Gastroesophageal sphincter (tissue), 4 donors: ENCODE data around the gene GPD1. TPM values are rescaled to one million over a fixed set of nuclear protein-coding genes. Genes with fewer than 3 reads are reported as not detected.

ENCODE experiments used
- ATAC-seq: fragments of 150-250 bp; one replicate; pipeline ENCODE4 v1.9.1; 2016; ENCODE audit warnings: mild to moderate bottlenecking, moderate library complexity
- H3K27ac ChIP-seq, 4 donors: fragments of 200-600 bp; sonication (generic) in 3 of 4; 1 replicate in 3 of 4; 2 replicates in 1 of 4; pipeline ENCODE4 v1.5.1; 2016 to 2019
- H3K27me3 ChIP-seq: fragments of 200-600 bp; sonication (generic); one replicate; pipeline ENCODE4 v1.5.1; 2019
- H3K36me3 ChIP-seq, 2 donors: fragments of 200-600 bp; sonication (generic); one replicate each; pipeline ENCODE4 v1.5.1; 2019; ENCODE audit warnings: control low read depth in 1 of 2
- H3K4me1 ChIP-seq, 3 donors: fragments of 200-600 bp; sonication (generic); 1 replicate in 2 of 3; 2 replicates in 1 of 3; pipeline ENCODE4 v1.5.1; 2016 to 2019; ENCODE audit warnings: control low read depth in 2 of 3
- H3K4me3 ChIP-seq, 2 donors: fragments of 200-600 bp; sonication (generic); one replicate each; pipeline ENCODE4 v1.5.1; 2019; ENCODE audit warnings: mild to moderate bottlenecking in 1 of 2, moderate library complexity in 1 of 2
- H3K9me3 ChIP-seq, 3 donors: fragments of 200-600 bp; sonication (generic); one replicate each; pipeline ENCODE4 v1.5.1; 2017 to 2019; ENCODE audit warnings: control low read depth in 2 of 3
- EP300 ChIP-seq: sonication (generic); formaldehyde crosslinking; IDR thresholded peaks from one replicate; pipeline ENCODE4 v1.6.1; 2017; ENCODE audit warnings: antibody characterized with exemption, mild to moderate bottlenecking
- POLR2A ChIP-seq, 2 donors: fragments of 450-650 bp; IDR thresholded peaks; one replicate each; pipeline ENCODE4 v1.6.1; 2017; ENCODE audit warnings: antibody characterized with exemption in 2 of 2, mild to moderate bottlenecking in 2 of 2, moderate library complexity in 1 of 2
- POLR2AphosphoS5 ChIP-seq: sonication (generic); formaldehyde crosslinking; IDR thresholded peaks from one replicate; pipeline ENCODE4 v1.6.1; 2017; ENCODE audit warnings: antibody characterized with exemption
- WGBS, 2 donors: methylation state at CpG; one replicate each; pipeline ENCODE4 v1.1.5; 2018; ENCODE audit warnings: low coverage in 1 of 2; 5-methylcytosine and 5-hydroxymethylcytosine counted together
- total RNA-seq, 4 donors: library from RNA; depleted of rRNA; stranded (reverse); fragments of >200 nt; gene quantifications; one replicate each; pipeline ENCODE4 v1.1.0, GENCODE V29; 2016
- TF ChIP-seq, protein P1 (sequence below), 4 experiments: fragments of 200-600 bp in 2 of 4; fragments of 450-650 bp in 2 of 4; sonication (generic) in 1 of 4; IDR thresholded peaks; one replicate each; pipeline ENCODE4 v1.5.1; 2017 to 2019; ENCODE audit warnings: antibody characterized with exemption in 4 of 4, mild to moderate bottlenecking in 2 of 4, moderate library complexity in 2 of 4

The GPD1 gene
- total RNA-seq, 4 donors from 2014 or later = 0.08 to 49.5 (median 1.3) TPM

DNA sequence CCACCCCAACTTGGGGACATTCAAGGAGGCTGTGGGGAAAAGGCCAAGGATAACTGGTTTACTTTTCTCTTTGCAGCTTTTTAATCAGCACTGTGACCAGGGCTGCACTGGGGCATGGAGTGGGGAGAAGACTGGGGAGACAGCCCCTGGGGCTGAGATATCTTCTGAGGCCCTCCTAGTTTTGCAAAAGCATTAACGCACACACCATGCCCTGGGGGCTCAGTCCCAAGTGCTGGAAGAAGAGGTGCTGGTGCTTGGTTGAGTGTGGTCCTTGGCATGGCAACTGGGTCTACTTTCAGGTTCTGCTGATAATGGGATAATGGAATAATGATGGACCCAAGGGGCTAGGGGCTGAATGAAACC is 28.0 kb upstream of the GPD1 start:
- Histone ChIP-seq H3K27me3 (no peaks in the 10 kb centered on the region), H3K4me3 (no peak overlapping the region), H3K4me1 (peaks cover 0 to 10% (median 0%) of the 10 kb centered on the region in 3 donors), H3K9me3 (no peaks in the 10 kb centered on the region), H3K27ac (no peak overlapping the region), H3K36me3 (no peaks in the 10 kb centered on the region)
- no peak for TF ChIP-seq EP300
- TF ChIP-seq, protein P1, sequence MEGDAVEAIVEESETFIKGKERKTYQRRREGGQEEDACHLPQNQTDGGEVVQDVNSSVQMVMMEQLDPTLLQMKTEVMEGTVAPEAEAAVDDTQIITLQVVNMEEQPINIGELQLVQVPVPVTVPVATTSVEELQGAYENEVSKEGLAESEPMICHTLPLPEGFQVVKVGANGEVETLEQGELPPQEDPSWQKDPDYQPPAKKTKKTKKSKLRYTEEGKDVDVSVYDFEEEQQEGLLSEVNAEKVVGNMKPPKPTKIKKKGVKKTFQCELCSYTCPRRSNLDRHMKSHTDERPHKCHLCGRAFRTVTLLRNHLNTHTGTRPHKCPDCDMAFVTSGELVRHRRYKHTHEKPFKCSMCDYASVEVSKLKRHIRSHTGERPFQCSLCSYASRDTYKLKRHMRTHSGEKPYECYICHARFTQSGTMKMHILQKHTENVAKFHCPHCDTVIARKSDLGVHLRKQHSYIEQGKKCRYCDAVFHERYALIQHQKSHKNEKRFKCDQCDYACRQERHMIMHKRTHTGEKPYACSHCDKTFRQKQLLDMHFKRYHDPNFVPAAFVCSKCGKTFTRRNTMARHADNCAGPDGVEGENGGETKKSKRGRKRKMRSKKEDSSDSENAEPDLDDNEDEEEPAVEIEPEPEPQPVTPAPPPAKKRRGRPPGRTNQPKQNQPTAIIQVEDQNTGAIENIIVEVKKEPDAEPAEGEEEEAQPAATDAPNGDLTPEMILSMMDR (IDR thresholded peaks at IDR 0.05) = no peak
- no peak for TF ChIP-seq POLR2AphosphoS5
- TF ChIP-seq POLR2A (IDR thresholded peaks at IDR 0.05) = no peak
- WGBS, 2 donors = 88% methylated on average over 1 of the region's 1 CpG; no CpG with 5 or more reads in 1 of the 2 donors
- no peak for ATAC-seq

DNA sequence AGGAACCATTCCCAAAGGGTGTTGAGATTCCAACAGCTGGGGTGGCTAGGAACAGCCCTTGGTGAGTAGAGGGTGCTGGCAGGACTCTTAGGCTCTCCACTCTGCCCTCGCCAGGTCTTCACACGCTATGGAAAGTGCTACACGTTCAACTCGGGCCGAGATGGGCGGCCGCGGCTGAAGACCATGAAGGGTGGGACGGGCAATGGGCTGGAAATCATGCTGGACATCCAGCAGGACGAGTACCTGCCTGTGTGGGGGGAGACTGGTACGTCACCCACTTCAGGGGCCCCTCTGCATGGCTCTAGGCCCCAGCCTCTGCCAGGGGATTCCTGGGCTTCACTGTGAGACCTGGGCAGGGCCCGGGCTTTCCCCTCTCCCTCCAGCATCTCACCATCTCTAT is 26.7 kb upstream of the GPD1 start:
- TF ChIP-seq EP300 = no peak
- no peak for TF ChIP-seq POLR2AphosphoS5
- no peak for TF ChIP-seq POLR2A (IDR thresholded peaks at IDR 0.05)
- TF ChIP-seq, protein P1 (IDR thresholded peaks at IDR 0.05) = no peak
- 83 to 90% methylated on average over 1 to 2 of the region's 12 CpGs for WGBS, 2 donors

DNA sequence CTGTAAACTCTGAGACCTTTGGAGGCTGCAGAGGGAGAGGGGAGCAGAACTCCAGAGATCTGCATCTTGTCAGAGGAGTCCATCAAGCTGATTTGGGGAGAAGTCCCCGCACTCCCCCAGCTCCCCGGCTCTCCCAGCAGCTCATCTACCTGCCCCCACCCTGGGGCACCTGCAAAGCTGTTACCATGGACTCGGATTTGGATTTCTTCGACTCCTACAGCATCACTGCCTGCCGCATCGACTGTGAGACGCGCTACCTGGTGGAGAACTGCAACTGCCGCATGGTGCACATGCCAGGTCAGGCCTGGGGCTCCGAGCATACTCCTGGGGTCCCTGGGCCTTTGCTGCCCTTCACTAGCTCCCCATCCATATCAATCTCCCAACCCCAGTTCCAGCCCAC is 25.5 kb upstream of the GPD1 start:
- H3K4me1 ChIP-seq = peaks cover 0 to 12% (median 0%) of the 10 kb centered on the region in 3 donors

More for the DNA sequence above, 26.7 kb upstream of the GPD1 start:
- no peaks in the 10 kb centered on the region for H3K9me3 ChIP-seq
- no peak for ATAC-seq
- H3K27ac ChIP-seq = no peak overlapping the region
- H3K27me3 ChIP-seq = no peaks in the 10 kb centered on the region
- H3K4me3 ChIP-seq = no peak overlapping the region
- peaks cover 0 to 12% (median 0%) of the 10 kb centered on the region in 3 donors for H3K4me1 ChIP-seq
- no peaks in the 10 kb centered on the region for H3K36me3 ChIP-seq

DNA sequence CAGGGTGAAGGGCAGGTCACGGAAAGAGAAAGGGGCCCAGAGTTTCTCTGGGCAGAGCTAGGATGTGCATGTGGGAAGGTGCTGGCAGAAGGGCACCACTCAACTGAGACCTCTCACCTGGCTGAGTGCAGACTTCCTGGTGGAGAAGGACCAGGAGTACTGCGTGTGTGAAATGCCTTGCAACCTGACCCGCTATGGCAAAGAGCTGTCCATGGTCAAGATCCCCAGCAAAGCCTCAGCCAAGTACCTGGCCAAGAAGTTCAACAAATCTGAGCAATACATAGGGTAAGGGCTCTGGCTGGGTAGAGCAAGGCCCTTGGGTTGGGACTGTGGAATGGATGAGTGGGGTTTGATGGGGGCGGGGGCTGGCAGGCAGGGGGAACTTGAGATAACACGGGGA is 24.0 kb upstream of the GPD1 start:
- no peaks in the 10 kb centered on the region for H3K27me3 ChIP-seq
- no peaks in the 10 kb centered on the region for H3K36me3 ChIP-seq
- H3K4me3 ChIP-seq = no peak overlapping the region
- ATAC-seq = no peak
- TF ChIP-seq, protein P1 (IDR thresholded peaks at IDR 0.05) = no peak
- TF ChIP-seq POLR2A (IDR thresholded peaks at IDR 0.05) = no peak
- no peak for TF ChIP-seq POLR2AphosphoS5
- no peak for TF ChIP-seq EP300
- H3K9me3 ChIP-seq = no peaks in the 10 kb centered on the region
- H3K4me1 ChIP-seq = peaks cover 0 to 23% (median 0%) of the 10 kb centered on the region in 3 donors
- H3K27ac ChIP-seq = no peak overlapping the region
- WGBS, 2 donors = 97 to 100% methylated on average over 1 to 5 of the region's 5 CpGs

More for the DNA sequence above, 25.5 kb upstream of the GPD1 start:
- WGBS, 2 donors = 93 to 97% methylated on average over 5 to 6 of the region's 10 CpGs
- Histone ChIP-seq H3K36me3 (no peaks in the 10 kb centered on the region), H3K4me3 (no peak overlapping the region), H3K27me3 (no peaks in the 10 kb centered on the region), H3K9me3 (no peaks in the 10 kb centered on the region), H3K27ac (no peak overlapping the region)
- ATAC-seq = no peak
- no peak for TF ChIP-seq POLR2A (IDR thresholded peaks at IDR 0.05)
- no peak for TF ChIP-seq EP300
- TF ChIP-seq POLR2AphosphoS5 = no peak
- TF ChIP-seq, protein P1 (IDR thresholded peaks at IDR 0.05) = no peak

DNA sequence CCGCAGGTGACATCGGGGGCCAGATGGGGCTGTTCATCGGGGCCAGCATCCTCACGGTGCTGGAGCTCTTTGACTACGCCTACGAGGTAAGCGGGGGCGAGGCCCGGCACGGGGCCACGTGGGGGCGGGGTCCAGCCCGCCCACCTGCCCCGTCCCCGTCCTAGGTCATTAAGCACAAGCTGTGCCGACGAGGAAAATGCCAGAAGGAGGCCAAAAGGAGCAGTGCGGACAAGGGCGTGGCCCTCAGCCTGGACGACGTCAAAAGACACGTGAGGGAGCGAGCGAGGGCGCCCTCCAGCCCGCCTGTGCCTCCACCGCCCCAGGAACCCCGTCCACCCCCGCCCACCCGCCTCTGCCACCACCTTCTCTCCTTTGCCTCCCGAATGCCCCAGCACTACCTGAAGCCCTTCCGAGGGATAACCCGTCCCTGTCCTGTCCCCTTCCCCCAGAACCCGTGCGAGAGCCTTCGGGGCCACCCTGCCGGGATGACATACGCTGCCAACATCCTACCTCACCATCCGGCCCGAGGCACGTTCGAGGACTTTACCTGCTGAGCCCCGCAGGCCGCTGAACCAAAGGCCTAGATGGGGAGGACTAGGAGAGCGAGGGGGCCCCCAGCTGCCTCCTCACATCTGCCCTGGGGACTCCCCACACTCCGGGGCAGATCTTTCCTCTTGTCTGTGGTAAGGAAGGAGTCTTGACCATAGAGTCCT is 22.6 kb upstream of the GPD1 start:
- 72% methylated on average over 2 of the region's 46 CpGs; no CpG with 5 or more reads in 1 of the 2 donors for WGBS, 2 donors
- Histone ChIP-seq H3K27ac (no peak overlapping the region), H3K36me3 (no peaks in the 10 kb centered on the region), H3K9me3 (no peaks in the 10 kb centered on the region), H3K27me3 (no peaks in the 10 kb centered on the region), H3K4me1 (peaks cover 0 to 23% (median 0%) of the 10 kb centered on the region in 3 donors), H3K4me3 (no peak overlapping the region)
- TF ChIP-seq POLR2AphosphoS5 (no peak), EP300 (no peak), POLR2A (IDR thresholded peaks at IDR 0.05) (no peak)
- TF ChIP-seq, protein P1 (IDR thresholded peaks at IDR 0.05) = no peak
- no peak for ATAC-seq
